GM04503 (cell line): ENCODE measurements around the gene SLC33A1.

ENCODE experiments used
- DNase-seq: peaks from one replicate; pipeline ENCODE4 v3.0.0-alpha.2; 2012; ENCODE audit warnings: low read depth

The SLC33A1 gene

GRCh38 chr3:155790272-155790925, 63.8 kb downstream of the SLC33A1 start:
- DNase-seq = no peak

- no peak for DNase-seq
Measured at GRCh38 chr3:155785662-155786295, 68.4 kb downstream of the SLC33A1 start.

- no peak for DNase-seq
Measured at GRCh38 chr3:155782390-155782953, 71.8 kb downstream of the SLC33A1 start.

DNA sequence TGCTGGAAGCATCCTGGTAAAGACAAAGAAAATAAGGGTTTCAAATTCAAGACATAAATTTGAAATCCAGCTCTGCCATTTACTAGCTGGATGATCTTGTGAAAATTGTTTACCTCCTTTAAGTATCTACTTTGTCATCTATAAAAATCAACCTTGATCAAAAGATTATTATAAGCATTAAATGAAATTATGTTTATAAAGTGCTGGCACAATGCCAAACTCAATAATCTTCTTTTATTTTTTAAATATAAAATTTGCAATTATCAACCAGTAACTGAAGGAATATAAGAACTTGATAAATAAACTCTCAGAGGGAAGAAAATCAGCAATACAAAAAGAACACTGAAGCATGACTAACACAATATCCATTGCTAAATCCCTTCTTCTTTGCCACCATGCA, 73.9 kb downstream of the SLC33A1 start:
- no peak for DNase-seq

GRCh38 chr3:155778462-155778861, 75.8 kb downstream of the SLC33A1 start:
- no peak for DNase-seq

DNA sequence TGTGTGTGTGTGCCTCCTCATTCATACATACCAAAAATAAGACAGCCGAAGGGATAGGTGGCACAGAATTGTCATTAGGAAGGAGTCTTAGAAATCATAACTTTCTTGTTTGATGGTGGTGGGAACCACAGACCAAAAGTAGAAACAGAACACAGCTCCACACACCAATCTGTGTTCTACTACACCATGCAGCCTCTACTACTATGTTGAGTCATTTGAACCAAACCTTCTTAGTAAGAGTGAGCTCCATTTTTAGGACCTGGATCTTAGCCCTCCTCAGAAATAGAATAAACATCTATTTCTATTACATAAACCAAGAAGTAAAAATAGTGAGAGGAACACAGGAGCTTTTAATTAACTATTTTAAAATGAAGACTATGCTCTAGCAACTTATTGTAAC, 81.4 kb downstream of the SLC33A1 start:
- no peak for DNase-seq

GRCh38 chr3:155771126-155771525, 83.1 kb downstream of the SLC33A1 start:
- no peak for DNase-seq
